Kidney glomerular epithelial cell (primary cell): Measurements from ENCODE around the gene DCAF6.
"Not testable (repeated sequence)": the region's sequence is repeated elsewhere in the genome, so short reads cannot be mapped to it uniquely, and the experiment has no call there.

ENCODE experiments used
- DNase-seq: peaks from one replicate; lab custom pipeline; 2025; lab: John Stamatoyannopoulos, UW

DCAF6 gene

GRCh38 chr1:167923324-167924056, 13.0 kb upstream of the DCAF6 start:
- no peak for DNase-seq

- no peak for DNase-seq
These were observed 12.4 kb upstream of the DCAF6 start for GRCh38 chr1:167924102-167924501.

DNA sequence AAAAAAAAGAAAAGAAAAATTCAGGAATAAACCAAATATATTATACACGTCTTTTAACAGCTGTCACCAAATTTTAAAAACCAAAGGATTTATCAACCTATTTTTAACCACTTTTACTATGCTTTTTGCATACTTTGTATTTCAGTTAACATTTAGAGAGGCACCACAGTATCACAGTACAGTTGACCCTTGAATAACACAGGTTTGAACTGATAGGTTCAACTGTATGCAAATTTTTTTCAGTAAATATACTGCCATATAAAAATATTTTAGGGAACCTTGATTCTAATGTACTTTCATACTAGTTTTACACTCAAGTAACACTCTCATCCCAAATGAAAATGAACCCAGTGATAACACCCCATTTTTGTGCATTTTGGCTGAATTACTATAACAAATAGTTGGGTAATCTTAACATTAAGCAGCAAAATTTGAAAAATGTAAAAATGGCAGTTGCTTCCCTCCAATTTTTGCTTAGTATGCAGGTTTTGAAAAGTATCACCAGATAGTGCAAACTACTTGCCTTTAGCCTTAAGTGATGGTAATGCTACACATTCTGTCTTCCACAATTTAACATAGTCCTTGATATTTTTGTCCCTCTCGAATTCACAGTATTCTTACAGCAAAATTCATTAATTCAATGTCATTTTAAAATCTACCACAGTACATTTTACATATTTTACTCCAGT, 11.8 kb upstream of the DCAF6 start:
- no peak for DNase-seq

DNA sequence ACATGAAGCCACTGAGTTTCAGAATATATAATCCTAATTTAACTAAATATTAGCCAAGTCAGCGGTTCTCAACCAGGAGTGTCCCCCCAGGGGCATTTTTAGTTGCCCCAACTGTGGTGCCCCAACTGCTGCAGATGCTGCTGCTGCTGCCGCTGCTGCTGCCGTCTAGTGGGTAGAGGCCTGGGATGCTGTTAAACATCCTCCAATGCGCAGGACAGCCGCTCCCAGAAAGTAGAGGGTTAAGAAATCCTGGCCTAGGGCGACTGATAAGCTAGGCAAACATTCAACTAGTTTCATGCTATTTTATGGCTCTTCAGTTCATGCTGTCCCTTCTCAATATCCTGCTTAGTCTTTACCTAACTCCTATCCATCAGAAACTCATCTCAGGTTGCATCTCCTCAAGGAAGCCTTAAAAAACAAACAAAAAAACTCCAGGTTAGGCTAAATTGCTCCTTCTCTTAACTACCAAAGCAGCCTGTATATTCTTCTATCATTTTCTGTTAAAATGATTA, 9.9 kb upstream of the DCAF6 start:
- no peak for DNase-seq

DNA sequence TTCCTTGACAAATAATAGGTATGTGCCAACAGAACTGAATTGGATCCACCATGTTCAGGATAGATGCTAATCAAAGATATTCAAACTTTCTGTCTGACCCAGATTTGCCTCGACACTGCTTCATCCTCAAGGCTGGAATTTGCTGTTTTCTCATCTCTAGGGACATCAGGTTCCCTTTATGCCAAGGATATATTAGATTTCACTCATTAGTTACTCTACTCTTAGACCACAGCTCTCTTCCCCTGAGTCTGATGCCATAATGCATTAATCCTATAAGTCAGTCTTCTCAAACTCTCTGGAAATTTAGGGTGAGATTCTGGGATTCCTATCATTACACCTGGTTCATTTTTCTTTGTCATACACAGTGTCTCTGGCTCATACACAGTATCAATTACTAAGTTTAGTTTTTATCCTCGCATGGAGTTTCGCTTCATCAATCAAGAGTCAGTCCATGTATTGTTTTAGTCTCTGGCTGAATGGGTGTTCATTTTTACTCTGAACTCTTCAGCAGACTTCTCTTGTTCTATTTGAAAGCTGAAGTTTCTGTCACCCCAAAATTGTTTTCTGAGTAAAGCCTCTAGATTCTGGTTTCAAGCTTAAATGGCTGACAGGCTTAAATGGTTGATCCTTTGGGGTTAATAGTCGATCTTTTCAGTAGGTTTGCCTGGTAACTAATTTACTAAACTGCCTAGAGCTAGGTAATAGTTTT, 9.3 kb upstream of the DCAF6 start:
- DNase-seq, result peak; percentile 63

DNA sequence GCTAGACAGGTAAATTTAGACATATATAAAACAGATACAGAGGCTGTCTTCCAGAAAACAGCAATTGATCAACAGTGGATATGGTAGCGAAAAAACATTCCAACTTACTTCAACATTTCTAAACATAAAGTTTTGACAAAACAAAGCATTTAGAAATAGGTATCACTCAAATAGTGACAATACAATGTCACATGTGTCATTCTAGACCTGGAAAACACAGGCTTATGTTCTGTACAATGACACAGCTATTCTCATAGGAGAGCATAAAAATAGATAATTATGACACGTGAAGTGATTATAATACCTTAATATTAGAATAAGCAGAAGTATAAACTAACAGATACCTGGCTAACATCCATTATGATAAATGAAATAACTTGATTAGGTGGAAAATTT, 8.0 kb upstream of the DCAF6 start:
- no peak for DNase-seq

DNA sequence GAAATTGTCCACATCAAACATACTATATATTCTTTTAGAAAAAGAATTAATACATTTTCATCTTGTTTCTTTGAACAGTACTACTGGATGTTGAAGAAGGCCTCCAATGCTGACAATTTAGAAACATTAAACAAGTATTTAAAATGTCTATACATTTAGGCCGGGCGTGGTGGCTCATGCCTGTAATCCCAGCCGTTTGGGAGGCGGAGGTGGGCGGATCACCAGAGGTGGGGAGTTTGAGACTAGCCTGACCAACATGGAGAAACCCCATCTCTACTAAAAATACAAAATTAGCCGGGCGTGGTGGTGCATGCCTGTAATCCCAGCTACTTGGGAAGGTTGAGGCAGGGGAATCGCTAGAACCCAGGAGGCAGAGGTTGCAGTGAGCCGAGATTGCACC, 7.6 kb upstream of the DCAF6 start:
- not testable (repeated sequence) for DNase-seq

- DNase-seq, result no peak
These were observed 6.8 kb upstream of the DCAF6 start for GRCh38 chr1:167929725-167930124.

- DNase-seq, result no peak
These were observed 2.7 kb upstream of the DCAF6 start for GRCh38 chr1:167933788-167934187.

GRCh38 chr1:167934426-167935215, 1.9 kb upstream of the DCAF6 start:
- DNase-seq, result no peak

- DNase-seq, result peak; percentile 47
These were observed 1.0 kb upstream of the DCAF6 start for GRCh38 chr1:167935216-167936067.

GRCh38 chr1:167936930-167937708, 636 bp downstream of the DCAF6 start, which contains the start of gene MPC2:
MPC2 (minus strand) TSS chr1:167937072; CDS start chr1:167935841, 1,231 bp downstream.
- DNase-seq, result peak; percentile 59

DNA sequence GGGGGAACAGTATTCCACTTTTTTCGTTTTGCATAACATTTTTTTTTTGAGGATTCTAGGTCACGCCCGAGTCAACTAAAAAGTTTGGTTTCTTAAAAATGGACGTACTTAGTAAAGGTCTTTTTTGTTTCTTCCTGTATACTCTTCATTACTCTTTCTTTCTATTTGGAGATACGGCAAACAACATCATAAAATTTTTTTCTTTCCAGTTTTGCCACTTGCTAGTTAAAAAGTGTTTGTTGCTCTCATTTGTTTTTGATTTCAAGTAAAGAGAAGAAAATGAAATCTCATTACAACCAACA, 1.2 kb downstream of the DCAF6 start:
- DNase-seq, result no peak

DNA sequence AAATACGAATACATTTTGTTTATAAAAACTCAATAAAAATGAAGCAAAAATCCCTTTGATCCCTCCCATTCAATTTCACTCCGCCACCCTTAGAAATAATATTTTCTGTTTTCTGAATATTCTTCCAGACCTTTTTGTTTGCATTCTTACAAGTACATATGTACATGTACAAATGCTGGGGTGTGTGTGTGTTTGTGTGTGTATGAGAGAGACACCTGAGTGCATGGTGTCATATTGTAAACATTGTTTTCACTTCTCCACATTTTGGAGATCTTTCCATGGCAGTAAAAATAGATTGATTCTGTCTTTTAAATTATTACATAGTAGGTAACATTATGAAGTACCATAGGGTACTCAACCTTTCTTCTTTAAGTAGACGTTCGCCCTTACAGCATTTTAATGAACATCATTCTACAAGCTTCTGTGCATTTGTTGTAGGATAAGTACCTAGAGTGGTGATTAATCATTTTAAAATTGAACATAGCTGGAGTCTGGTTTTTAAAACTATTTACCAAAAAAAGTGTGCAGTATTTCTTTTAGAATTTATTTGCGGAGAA, 1.7 kb downstream of the DCAF6 start:
- DNase-seq, result no peak

GRCh38 chr1:167940264-167940663, 3.8 kb downstream of the DCAF6 start:
- no peak for DNase-seq

DNA sequence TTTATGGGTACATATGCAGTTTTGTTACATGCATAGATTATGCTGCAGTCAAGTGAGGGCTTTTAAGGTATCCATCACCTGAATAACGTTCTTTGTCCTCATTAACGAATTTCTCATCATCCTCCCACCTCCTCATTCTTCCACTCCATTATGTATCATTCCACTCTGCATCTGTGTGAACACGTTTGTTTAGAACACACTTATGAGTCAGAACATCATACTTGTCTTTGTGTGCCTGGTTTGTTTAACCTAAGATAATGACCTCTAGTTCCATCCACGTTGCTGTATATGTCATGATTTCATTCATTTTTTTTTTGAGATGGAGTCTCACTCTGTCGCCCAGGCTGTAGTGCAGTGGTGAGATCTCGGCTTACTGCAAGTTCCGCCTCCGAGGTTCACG, 7.1 kb downstream of the DCAF6 start:
- DNase-seq, result no peak

DNA sequence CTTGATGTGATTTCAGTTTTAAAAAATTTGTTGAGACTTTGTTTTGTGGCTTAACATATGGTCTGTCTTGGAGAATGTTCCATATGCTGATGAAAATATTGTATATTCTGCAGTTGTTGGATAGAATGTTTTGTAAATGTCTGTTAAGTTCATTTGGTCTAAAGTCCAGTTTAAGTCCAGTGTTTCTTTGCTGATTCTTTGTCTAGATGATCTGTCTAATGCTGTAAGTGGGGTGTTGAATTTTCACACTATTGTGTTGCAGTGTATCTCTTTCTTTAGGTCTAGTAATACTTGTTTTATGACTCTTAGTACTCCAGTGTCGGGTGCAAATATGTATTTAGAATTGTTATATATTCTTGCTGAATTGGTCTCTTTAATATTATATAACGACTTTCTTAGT, 11.2 kb downstream of the DCAF6 start:
- no peak for DNase-seq

DNA sequence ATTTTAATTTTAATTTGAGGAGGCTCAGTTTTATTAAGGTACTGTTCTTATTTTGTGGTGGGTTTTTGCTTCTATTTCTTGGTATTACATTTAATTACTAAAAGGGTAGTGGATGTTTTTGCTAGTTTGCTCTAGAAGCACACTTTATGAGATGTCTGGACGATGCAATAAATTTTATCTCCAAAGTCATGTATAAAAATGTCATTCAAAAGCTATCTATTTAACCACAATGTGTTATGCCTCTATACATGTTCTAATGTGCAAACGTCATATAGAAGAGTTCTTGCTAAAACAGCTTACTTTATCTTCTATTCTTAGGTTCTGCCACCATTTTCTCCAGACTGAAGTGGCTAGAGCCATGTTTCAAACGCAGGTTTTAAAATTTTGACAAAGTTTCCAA, 13.3 kb downstream of the DCAF6 start:
- no peak for DNase-seq

GRCh38 chr1:167950569-167950968, 14.1 kb downstream of the DCAF6 start:
- no peak for DNase-seq

- peak; percentile 17 for DNase-seq
These were observed 19.4 kb downstream of the DCAF6 start for GRCh38 chr1:167955915-167956314.
